HG02678 (cell line): Measurements from ENCODE around the gene PPP1R7.

Experiments
- ATAC-seq: cut with Tn5 transposase; IDR thresholded peaks from one replicate; pipeline ENCODE4 v1.9.1; 2021; ENCODE audit warnings: mild to moderate bottlenecking, moderate library complexity; ENCODE audit not compliant: unreplicated experiment

The PPP1R7 gene

DNA sequence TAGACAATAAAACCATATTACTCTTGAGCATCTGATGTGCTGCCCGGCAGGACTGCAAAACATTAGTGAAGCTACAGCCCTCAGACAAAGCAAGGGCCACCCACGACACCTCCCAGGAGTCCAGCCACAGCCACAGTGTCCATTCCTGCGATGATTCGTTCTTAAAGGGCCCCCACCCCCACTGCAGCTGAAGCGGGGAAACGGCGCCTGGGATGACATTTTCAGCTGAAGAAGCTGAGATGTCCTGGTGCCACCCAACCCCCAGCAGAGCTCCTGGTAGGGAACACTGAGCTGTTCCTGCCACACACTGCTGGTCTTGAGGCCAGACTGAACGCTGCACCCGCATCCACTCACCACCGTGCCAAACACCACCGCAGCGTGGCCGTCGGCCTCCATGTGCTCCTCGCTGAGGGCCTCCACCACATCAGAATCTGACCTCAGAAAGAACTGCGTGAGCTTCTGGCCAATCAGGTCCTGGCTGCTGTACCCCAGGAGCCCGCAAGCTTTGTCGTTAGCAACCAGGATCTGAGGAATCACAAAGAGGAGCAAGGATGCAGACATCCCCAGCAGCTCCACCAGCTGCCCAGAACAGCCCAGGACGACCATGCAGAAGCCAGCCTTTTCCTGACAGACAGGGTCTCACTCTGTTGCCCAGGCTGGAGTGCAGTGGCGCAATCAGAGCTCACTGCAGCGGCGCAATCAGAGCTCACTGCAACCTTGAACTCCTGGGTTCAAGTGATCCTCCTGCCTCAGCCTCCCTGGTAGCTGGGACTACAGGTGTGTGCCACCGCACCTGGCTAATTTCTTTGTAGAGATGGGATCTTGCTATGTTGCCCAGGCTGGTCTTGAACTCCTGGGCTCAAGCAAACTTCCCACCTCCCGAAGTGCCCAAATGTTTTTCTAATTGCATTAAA is 10.5 kb upstream of the PPP1R7 start:
- ATAC-seq: no peak

DNA sequence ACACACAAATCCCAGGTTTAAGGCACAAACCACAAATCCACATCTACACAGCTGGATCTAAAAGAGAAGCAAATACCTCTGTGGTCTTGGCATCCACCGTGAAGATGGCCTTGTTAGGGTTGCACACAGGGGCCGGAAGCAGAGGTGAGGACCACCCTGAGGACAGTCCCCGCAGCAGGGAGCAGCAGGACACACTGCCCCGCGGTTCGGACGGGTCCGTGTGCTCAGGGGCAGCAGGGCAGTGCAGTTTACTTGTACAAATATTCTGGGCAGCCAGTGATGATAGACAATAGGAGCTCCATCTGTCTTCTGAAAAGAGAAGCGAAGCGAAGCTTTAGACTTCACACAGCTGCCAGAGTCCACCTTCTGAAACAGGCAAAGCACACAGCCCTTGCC is 9.8 kb upstream of the PPP1R7 start:
- no peak for ATAC-seq

- no peak for ATAC-seq
Observed at GRCh38 chr2:241141214-241141770, 9.0 kb upstream of the PPP1R7 start.

GRCh38 chr2:241142063-241142462 is 8.2 kb upstream of the PPP1R7 start:
- ATAC-seq: no peak

- no peak for ATAC-seq
Observed at GRCh38 chr2:241142593-241142992, 7.7 kb upstream of the PPP1R7 start.

DNA sequence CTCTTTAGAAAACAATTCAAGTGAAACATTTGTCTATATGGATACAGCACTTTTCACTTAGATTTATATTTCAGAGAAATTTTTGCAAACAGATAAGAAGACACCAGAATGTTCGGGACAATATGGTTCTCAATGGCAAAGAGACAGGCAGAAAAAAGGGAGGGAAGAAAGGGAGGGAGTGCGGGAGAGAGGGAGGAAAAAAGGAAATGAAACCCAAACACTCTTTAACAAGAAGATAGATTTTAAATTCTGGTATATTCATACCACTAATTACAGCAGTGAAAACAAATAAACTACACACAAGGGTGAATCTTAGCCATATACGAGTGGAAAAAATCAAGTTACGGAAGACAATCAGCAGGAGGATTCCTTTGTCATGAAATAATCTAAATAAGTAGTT is 4.0 kb upstream of the PPP1R7 start:
- no peak for ATAC-seq

DNA sequence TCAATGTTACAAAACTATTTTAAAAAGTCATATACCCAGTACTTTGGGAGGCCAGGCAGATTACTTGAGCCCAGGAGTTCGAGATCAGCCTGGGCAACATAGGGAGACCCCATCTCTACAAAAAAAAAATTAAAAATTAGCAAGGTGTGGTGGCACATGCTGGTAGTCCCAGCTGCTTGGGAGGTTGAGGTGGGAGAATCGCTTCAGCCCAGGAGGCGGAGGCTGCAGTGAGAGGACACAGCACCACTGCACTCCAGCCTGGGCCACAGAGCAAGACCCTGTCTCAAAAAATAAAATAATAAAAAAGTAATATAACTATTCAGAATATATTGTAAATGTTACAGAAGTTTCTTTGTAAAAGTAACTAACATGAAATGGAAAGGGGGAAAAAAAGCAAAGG is 2.9 kb upstream of the PPP1R7 start:
- ATAC-seq: no peak

GRCh38 chr2:241148239-241148638 is 2.0 kb upstream of the PPP1R7 start:
- no peak for ATAC-seq

DNA sequence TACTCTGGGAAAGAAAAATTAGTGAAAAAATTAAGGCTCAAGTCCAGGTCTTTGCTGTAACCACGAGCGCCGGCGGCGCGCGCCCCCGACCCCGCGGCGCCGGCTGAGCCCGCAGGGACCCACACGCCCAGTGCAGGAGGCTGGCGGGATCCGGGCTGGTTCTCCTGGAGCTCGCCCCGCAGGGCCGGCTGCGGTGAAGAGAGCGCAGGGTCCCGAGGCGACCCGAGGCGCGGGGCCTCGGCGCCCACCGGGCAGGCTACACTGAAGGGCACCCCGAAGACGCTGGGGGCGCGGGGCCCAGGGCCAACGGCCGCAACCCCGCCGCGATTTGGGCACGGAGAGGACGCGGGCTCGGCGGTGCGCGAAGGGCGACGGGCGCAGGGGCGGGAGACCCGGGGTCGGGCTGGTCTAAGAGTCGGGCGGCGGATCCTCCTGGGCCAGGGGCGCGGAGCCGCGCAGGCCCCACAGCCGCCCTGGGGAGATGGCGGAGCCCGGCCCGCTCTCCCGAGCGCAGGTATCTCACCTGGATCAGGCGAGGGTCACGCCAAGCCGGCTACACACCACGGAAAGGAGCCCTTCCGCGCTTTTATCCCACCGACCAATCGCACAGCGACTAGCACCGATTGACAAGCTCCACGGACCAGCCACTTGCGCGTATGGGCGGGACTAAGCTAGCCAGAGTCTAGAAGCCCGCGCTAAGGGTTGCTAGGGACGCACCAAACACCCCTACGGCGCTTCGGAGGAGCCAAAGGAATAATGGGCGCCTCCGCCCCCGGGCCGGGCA is 1.2 kb upstream of the PPP1R7 start, which contains the start of gene PASK:
PASK (minus strand) TSS at position 582 of the 784 bp plus-strand sequence. CDS start 6,440 bp downstream, outside the sequence.
- peak; percentile 77 for ATAC-seq

GRCh38 chr2:241149675-241149924 is 667 bp upstream of the PPP1R7 start:
- no peak for ATAC-seq

GRCh38 chr2:241150660-241151530 is 628 bp downstream of the PPP1R7 start:
- ATAC-seq: no peak

- ATAC-seq: no peak
Observed at GRCh38 chr2:241151934-241152660, 1.8 kb downstream of the PPP1R7 start.

DNA sequence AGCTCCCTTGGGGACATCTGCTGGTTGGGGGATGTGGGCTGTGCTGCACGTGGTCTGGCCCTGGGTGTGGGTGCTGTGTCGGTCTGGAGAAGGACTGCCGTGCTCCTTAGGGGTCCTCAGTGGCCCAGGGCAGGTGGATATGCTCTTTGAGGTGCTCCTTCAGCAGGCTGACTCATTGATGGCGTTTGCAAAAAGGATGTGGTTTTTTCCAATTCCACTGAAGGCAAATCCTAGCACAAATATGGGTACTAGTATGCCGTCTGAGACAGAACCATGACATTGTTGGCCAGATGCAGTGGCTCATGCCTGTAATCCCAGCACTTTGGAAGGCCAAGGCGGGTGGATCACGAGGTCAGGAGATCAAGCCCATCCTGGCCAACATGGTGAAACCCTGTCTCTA is 3.3 kb downstream of the PPP1R7 start:
- ATAC-seq: no peak

GRCh38 chr2:241154915-241155314 is 4.6 kb downstream of the PPP1R7 start:
- no peak for ATAC-seq

- ATAC-seq: no peak
Observed at GRCh38 chr2:241155936-241156335, 5.7 kb downstream of the PPP1R7 start.

- no peak for ATAC-seq
Observed at GRCh38 chr2:241156971-241157441, 6.7 kb downstream of the PPP1R7 start.

DNA sequence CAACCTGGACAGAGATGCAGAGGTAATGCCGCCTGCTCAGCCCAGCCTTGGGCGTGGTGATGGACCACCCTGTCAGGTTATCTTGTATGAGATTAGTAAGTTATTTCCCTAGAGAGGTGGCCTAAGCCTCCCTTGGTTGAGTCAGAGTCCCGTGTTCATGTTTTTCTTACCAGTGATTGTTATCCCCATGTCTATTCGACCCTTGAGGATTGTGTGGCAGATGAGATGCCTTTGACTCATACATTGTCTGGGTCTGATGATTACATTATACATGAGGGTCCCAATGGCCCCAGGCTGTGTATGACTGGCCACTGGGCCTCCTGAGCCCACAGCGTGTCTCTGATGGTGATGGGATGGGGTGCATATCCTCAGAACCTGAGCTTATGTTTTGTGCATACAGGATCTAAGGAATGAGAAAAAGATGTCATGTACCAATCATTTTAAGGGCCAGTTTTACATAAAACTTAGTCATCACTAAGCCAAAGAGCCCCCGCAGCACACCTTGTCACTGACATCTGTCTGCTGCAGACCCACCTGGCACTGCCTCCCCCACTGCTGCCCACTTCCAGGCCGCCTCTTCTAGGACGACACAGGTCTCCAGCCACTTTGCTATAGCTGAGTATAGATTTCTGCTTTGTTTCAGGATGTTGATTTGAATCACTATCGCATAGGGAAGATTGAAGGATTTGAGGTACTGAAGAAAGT is 7.7 kb downstream of the PPP1R7 start:
- no peak for ATAC-seq

GRCh38 chr2:241158546-241158900 is 8.3 kb downstream of the PPP1R7 start:
- no peak for ATAC-seq

GRCh38 chr2:241159116-241159515 is 8.8 kb downstream of the PPP1R7 start:
- no peak for ATAC-seq

DNA sequence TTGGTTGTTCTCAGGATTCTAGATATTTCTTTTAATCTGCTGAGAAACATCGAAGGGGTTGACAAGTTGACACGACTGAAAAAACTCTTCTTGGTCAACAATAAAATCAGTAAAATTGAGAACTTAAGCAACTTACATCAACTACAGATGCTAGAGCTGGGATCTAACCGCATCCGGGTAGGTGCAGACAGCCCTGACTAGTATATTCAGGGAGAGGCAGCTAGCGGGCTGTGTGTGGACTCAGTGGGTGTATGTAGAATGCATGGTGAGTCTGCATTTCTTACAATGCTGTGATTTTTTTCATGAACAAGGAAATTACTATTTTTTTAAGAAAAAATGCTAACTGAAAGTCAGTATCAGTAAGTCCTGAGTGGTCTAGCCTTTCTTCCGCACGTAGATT is 10.1 kb downstream of the PPP1R7 start:
- no peak for ATAC-seq
